Medulla oblongata (tissue), 1 donor: Measurements from ENCODE around the gene RND1.
A peak's percentile ranks its signal among the peaks of the same experiment; 100 is the strongest.
"Not testable (repeated sequence)": the region's sequence is repeated elsewhere in the genome, so short reads cannot be mapped to it uniquely, and the experiment has no call there.

Experiments
- DNase-seq: peaks from one replicate; pipeline ENCODE4 v3.0.0-alpha.2; 2015; ENCODE audit errors: extremely low spot score

RND1 gene

DNA sequence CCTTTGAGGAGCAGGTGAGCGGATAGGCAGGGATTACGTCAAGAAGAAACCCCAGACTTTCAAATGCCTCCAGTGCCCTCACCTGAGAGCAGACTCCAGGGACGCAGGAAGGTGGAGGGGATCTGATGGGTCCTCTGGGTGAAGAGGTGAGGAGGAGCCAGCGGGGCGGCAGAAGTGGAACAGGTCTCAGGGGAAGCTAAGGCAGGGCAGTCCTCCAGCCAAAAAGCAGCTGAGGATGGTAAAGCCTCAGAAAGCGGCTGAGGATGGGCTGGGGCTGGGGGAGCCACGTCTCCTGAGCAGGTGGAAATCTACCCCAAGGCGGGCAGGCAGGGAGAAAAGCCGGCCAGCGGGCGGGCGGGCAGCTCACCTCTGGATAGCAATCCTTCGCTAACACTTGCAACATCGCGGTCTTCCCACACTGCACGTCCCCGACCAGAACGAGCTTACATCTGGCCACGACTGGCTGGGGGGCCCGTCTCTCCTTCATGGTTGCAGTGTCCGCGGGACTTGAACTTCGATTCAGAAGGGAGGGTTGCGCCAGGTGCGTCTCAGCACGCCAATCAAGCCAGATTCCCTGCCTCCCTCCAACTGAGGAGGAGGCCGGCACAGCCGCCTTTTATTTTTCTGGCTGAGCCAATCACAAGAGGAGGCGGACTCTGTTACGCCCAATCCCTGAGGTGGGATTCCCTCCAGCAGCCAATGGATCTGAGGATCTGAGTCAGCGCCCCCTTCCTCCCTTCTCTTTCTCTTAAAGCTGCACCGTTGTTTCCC lies at the start of gene RND1:
TSS of gene RND1 (minus strand) at position 590 of the 771 bp plus-strand sequence. CDS start at position 487, 103 bp downstream.
- peak; percentile 97 for DNase-seq

DNA sequence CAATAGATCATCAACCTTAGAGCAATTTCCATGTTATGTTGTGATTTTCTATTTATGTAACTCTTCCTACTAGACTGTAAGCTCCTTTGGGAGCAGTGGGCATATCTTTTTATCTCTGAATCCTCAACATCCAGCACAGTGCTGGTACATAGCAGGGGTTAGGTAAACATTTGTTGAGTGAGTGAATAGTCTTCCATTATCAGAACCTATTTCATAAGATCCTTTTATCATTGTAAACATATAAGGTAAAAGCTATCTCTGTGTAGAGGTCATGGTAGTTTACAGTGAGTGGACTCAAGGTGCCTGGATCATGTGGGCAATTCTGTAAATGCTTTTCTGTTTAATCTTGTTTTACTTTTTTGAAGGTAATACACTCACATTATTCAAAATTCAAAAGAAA lies 44.5 kb upstream of the RND1 start:
- no peak for DNase-seq

DNA sequence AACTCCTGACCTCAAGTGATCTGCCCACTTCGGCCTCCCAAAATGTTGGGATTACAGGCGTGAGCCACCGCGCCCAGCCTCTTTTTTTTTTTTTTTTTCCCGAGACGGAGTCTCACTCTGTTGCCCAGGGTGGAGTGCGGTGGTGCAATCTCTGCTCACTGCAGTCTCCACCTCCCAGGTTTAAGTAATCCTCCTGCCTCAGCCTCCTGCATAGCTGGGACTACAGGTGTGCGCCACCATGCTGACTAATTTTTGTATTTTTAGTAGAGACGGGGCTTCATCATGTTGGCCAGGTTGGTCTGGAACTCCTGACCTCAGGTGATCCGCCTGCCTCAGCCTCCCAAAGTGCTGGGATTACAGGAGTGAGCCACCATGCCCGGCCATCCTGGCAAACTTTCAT lies 44.0 kb upstream of the RND1 start:
- DNase-seq, result not testable (repeated sequence)

DNA sequence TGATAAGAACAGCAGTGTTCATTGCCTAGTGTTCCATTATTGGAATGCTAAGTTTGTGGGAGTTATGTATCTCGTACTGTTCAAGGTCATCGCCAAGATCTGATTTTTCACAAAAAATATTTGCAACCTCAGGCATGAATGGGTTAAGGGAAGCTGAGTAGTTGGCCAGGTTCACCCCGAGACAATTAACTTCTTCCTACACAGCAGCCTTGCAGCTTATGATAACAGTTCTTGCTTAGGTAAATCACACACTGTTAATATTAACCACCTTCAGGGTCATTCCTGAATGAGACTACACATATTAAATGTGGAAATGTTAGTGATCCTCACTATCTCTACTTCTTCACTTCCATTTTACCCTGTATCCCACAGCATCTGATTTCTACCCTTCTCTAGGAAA lies 41.6 kb upstream of the RND1 start:
- no peak for DNase-seq

DNA sequence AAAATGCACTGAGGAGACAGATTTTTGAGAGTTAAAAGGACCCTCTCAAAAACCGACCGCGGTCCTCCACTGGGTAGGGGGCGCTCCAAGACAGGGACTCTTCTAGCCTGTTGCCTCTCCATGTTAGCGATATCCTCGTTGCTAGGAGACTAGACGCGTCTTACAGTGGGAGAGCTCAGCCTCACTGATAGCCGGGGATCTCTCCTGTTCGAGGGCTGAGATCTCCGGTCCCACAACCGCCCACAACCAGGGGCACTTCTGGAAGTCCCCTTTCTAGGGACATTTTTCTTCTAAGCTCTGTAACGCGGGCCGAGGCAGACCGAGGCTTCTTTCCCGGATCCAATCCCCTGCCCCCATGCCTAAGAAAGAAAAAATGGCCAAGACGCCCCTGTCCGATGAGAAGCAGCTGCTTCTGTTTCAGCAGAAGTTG lies 38.3 kb upstream of the RND1 start:
- DNase-seq, result peak; percentile 81

DNA sequence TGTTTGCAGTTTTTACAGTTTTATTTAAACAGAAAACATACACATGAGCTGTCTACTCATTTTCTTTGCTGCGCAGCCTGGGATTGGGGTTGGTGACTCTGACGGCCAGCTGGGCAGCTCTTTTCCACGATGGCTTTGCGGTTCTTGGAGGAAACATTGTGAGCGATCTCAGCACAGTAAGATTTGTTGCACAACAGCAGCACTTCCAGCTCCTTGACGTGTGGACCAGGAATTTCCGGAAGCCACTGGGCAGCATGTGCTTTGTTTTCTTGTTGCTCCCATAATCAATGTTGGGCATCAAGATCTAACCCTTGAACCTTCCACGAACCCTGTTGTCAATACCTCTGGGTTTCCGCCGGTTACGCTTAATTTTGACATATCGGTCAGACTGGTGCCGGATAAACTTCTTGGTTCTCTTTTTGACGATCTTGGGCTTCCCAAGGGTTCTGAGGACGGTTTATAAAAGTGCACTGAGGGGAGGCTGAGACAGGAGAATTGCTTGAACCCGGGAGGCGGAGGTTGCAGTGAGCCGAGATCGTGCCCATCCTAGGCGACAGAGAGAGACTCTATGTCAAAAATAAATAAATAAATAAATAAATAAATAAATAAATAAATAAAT lies 37.8 kb upstream of the RND1 start:
- no peak for DNase-seq

DNA sequence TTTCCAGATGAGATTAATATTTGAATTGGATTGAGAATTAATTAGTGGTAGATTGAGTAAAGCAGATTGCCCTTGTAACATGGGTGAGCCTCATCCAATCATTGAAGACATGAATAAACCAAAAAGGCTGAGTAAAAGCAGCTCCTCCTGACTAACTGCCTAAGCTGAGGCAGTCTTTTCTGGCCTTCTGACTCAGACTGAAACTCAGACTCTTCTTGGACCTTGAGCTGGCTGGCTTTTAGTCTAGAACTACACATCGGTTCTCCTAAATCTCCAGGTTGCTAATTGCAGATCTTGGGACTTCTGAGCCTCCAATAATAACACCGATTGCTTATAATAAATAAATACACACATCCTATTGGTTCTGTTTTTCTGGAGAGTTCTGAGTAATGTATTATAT lies 35.6 kb upstream of the RND1 start:
- no peak for DNase-seq

DNA sequence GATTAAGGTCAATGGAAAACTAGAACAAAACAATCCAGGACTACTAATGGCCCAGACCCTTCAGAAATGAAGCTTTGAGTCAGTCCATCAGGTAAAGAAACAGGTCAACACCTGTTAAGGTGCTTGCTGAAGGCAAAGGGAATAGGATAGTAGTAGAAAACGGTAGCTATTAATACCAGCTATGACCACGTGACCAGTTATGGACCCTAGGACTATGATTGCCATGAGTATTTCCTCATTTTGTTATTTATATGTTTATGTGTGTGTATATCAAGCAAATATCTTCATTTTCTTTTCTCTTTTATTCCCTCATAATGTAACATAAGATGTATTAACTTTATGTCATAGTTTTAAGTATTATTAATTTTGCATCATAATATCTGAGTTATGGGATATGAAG lies 34.0 kb upstream of the RND1 start:
- DNase-seq, result no peak

DNA sequence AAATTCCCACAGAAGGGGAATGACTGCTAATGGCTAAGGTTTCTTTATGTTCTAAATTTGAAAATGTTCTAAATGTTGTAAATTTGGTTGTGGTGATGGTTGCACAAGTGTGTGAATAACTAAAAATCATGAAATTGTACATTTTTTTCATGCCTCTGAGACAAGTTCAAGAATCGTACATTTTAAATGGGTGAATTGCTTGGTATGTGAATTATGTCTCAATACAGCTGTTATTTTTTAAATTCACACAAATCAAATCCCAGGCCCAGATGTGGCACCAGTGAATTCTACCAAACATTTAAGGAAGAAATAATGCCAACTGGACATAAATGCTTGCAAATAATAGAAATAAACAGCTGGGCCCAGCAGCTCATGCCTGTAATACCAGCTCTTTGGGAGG lies 28.6 kb upstream of the RND1 start:
- DNase-seq, result no peak

DNA sequence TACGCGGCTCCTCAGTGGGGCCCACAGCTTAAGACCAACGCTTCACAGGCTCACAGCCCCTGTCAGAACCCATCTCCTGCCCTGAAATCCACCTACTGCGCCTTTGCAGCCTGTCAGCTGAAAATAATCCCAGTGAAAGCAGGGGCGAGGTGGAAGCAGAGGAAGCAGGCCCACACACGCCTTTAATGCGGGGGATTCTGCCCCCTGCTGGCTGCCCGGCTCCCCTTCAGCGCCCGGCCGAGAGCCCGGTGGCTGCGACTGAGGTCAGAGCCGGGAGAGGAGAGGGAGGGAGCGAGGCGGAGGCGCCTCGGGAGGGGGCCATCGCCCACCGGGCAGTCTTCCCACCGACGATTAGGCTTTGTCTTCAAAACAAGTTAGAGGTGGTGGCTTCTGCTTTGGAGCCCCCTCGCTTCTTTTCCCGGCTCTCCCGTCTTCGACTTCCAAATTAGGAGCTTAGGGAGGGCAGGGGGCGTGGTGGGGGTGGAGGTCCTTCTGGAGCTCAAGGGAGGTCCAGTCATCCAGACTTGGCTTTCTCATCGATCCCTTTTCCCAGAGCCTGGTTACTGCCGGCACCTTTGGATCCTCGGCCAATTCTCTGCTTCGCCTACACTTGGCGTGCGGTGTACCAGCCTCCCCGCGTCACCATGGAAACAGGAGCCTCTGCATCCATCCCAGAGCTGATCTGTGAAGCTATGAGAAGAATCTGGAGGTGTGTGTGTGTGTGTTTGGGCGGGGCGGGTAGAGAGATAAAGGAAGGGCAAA lies 25.2 kb upstream of the RND1 start:
- DNase-seq, result peak; percentile 87

DNA sequence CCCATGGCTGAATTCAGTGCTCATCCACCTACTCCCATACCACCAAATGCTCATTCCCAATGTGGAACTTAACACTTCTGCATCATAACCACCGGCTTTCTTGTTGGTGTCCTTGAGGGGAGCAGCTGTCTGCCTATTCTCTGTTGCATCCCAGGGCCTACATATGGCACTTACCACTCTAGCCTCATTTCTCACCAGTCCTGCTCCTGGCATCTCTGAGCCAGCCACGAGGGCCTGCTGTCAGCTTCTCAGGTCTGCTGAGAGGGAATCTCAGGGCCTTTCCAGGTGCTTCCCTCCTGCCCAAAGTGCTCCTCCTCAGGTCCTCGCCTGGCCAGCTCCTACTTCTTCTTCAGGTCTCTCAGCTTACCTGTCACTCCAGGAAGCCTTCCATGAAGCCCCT lies 24.0 kb upstream of the RND1 start:
- DNase-seq, result no peak

DNA sequence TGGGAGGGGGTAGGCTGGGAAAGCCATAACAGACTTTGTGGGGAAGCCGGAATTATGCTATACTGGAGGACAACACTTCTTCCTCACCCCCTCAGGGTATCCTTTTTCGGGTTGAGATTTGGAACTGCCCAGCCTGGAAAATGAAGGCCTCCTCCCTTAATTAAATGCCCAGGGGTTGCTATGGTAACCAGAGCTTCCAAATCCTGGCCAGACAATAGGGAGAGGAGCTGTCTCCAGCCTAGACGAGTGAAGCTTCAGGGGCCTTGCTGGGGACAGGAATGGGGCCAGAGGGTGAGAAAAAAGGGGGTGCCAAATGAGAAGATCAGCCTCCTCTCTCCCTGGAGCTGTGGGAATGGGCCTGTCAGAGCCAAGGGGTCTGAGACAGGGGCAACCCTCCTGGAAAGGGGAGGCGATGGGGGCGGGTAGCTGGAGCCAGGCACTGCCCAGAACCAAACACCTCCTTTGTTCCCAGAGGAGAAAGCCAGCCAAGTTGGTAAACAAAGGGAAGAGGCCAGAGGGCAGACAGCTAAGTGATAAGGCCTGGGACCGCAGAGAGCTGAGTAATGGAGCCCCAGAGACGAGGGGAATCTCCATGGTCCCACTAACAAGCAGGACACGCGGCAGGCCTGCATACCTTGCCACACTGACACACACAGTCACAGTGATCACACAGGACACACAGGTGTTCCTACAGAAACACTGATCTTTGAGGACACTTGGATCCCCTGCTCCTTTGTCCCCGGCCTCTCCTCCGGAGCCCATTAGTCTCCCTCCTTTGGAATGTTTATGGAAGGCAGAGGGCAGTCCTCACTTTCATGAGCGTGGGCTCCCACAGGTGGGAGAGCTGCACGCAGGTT lies 17.9 kb upstream of the RND1 start:
- no peak for DNase-seq

DNA sequence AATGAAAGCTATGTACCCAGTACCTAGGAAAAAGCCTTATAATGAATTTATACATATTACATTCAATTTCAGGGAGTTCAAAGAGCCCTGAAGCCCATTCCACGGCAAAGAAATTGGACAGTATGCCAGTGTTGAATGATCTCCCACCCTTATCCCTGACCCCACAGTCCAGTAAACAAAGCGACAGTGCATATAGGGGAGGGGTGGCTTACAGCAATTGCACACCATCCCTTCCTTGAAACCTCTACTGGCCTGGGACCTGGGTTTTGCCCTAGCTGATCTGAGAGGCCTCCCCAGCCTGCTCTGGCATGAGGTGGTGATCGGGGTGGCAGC lies 17.3 kb upstream of the RND1 start:
- no peak for DNase-seq

DNA sequence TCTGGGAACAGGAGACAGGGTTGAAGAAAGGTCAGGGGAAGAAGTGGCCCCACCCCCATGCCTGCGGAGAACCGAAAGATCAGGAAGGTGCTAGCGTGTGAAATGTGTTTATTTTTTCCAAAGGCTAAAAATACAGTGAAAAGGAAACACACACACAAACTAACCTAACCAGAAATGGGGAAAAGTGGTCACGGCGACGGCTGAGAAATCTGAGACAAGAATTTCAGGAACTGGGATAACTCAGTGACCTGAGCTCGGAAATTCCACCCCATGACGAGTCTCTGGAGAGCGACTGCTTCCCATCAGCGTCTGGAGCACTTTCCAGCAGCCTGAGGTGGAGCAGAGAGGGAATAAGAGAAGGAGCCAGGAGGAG lies 16.6 kb upstream of the RND1 start:
- DNase-seq, result no peak

DNA sequence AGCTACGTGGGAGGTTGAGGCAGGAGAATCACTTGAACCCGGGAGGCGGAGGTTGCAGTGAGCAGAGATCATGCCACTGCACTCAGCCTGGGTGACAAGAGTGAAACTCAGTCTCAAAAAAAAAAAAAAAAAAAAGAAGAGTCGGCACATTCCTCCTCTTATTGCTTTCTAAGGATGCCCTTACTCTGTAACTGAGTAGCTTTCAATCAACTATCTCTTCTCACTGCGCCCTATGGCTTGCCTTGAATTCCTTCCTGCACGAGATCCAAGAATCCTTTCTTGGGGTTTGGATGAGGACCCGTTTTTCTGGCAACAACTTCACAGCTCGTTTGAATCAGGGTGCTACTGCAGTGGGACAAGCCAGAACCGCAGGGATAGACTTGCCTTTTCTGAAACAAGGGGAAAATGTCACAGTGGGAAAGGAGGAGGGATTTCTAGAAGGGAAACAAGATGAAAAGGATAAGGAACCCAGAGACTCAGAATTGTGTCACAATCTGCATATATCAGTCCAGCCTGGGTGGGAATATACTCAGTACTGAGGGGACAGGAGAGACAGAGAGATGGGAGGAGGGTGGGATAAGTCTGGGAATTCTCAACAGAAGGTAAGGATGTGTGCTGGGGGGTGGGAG lies 16.1 kb upstream of the RND1 start:
- DNase-seq, result no peak

DNA sequence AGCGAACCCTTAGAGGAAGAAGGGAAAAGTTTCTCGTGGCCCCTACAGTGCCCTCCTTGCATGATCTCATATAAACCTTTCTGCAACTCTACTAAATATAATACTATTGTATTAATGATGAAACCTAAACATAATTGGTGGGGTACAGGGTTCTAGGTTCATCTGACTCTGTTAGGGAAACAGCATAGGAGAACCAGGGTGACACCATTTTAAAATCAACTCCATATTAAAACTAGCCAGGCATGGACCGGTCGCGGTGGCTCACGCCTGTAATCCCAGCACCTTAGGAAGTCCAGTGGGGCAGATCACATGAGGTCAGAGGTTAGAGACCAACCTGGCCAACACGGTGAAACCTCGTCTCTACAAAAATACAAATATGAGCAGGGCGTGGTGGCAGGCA lies 15.0 kb upstream of the RND1 start:
- no peak for DNase-seq

DNA sequence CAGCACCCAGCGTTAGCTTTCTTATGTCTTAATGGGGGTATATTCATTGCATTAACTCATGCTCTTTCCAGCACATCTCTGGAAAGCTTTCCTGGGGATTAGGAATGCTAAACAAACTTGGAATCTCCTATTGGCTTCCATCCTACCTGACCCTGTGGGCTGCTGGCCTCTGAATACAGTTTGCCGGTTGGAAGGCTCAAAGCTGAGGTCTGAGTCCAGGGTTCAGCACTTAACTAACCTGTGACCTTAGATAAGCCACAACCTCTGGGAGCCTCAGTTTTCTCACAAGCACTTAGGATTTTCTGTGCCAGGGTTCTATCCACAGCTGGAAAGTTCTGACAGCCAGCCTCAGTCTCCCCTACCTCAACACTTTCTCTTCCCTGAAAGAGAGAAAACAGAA lies 12.9 kb upstream of the RND1 start:
- DNase-seq, result no peak

DNA sequence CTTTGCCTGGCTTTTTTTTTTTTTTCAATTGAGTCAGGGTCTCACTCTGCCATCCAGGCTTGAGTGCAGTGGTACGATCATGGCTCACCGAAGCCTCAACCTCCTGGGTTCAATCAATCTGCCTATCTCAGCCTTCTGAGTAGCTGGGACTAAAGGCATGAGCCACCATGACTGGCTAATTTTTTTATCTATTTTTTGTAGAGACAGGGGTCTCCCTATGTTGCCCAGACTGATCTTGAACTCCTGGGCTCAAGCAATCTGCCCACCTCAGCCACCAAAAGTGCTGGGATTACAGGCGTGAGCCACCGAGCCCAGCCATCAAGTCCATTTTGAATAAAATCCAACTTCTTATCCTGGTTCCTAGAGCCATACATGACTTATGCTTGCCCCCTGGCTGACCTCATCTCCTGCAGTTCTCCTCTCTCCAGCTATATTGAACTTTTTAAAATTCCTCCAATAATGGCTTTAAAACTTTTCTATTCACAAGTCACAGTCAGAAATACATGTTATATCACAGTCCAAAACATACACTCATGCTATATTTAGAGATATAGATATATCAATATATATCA lies 10.4 kb upstream of the RND1 start:
- no peak for DNase-seq

DNA sequence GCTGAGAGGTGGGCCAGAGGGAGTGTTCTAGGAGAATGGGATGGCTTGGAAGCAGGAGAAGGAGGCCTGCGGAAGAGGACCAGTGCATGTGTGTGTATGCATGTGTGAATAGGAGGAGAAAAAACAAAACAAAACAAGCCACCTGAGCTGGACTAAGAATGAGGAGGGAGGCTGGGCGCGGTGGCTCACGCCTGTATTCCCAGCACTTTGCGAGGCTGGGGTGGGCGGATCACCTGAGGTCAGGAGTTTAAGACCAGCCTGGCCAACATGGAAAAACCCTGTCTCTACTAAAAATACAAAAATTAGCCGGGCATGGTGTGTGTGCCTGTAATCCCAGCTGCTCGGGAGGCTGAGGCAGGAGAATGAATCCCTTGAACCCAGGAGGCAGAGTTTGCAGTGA lies 7.9 kb upstream of the RND1 start:
- DNase-seq, result not testable (repeated sequence)

DNA sequence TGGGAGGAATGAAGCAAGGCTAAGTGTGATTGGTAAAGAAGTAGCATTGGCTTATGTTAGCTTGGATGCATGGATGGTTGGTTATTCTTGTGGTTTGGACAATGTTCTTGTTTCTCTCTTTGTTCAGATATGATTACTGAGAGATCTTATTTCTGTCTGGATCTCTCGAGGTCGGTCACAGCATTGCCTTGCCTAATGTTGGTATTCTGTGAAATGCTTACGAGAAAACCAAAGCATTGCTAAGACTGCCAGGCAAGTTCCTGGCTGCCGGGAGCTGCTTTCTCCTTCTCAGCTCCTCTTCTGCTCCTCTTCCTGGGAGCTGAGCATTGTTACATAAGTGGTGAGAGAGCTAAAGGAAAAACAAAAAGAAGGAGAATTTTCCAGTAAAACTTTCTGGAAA lies 7.4 kb upstream of the RND1 start:
- DNase-seq, result peak; percentile 44

DNA sequence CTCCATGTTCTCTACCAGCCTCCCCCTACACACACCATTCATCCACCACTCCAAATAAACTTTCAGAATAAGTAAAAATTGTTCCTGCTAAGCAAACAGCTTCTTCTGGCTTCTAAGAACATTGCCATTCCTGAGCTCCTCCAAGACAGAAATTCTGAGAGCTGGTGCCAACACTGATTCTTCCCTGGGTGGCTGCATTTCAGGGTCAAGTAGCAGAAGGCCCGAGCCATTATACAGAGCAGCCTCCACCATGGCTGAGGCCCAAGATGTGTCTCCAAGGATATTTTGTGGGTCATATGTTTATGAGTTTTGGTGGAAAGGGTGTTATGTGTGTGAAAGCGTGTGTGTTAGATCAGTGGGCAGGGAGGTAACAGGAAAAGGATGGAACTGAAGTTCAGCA lies 3.5 kb upstream of the RND1 start:
- DNase-seq, result peak; percentile 49
